ENCODE measurements around the gene SYNE2.

SYNE2 gene

DNA sequence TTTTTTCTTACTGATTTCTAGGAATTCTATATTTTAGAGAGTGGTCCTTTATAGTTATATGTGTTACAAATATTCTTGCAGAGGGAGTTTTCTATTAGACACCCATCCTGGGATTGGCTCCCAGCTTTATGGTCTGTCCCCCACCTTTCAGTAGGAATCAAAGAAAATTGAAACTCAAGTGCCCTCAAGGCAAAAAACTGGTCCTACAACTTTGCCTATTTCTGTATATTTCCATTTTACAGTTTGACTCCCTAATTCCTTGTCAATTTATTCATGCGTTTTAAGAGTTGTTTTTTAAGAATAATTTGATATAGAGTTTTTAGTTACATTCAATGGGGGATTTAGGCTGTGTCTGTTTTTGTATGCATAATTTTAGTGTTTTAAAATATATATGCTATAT is 208.9 kb downstream of the SYNE2 start:
- Histone ChIP-seq H3K4me1 (ENCODE audit: control insufficient read depth, insufficient read depth, low read length) (peaks cover 4% of the 10 kb centered on the region), H3K27ac (ENCODE audit: insufficient read depth, low read depth, low read length, poor library complexity, severe bottlenecking) (no peak overlapping the region), H3K27me3 (ENCODE audit: control insufficient read depth, insufficient read depth, low read length, poor library complexity, severe bottlenecking) (no peaks in the 10 kb centered on the region), H3K9me3 (ENCODE audit: control insufficient read depth, low read length) (no peaks in the 10 kb centered on the region), H3K36me3 (ENCODE audit: control insufficient read depth, insufficient read depth, low read length) (peaks cover 6% of the 10 kb centered on the region), H3K4me3 (ENCODE audit: insufficient read depth, low read depth, low read length) (no peak overlapping the region)
- 100% methylated on average over 1 of the region's 1 CpG; no CpG with 5 or more reads in 1 of the 2 experiments for WGBS, 2 experiments

DNA sequence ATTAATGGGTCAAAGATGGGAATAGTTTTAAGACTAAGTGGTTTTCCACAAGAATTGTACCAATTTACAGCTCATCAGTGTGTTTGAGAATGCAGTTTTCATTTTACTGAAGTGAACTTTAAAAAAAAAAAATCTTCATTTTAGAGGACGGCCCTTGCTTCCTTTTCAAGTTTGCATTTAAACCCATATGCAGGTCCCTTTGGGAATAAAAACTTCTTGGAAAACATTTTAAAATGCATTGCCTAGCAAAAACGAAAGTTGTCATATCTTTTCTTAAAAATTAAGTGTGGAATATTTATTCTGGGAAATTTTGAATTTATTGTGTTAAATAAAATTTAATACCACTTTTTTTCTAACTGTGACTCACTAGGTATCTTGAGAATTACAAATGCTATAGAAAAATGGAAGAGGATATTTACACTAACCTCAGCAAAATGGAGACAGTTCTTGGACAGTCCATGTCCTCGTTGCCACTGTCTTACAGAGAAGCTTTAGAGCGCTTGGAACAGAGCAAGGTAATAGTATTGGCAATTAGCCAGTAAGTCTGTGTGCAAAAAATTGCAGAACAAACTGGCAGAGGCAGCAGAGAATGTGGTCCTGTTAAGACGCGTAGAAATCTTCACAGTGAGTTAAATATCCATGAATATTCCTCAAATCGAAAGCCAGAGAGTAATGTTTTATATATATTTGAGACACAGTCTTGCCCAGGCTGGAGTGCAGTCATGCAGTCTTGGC is 209.7 kb downstream of the SYNE2 start:
- H3K27me3 ChIP-seq (ENCODE audit: control insufficient read depth, insufficient read depth, low read length, poor library complexity, severe bottlenecking): no peaks in the 10 kb centered on the region
- WGBS, 2 experiments: 94 to 97% methylated on average over 6 to 7 of the region's 7 CpGs
- peaks cover 6% of the 10 kb centered on the region for H3K36me3 ChIP-seq (ENCODE audit: control insufficient read depth, insufficient read depth, low read length)
- no peaks in the 10 kb centered on the region for H3K9me3 ChIP-seq (ENCODE audit: control insufficient read depth, low read length)
- H3K4me3 ChIP-seq (ENCODE audit: insufficient read depth, low read depth, low read length): no peak overlapping the region
- no peak overlapping the region for H3K27ac ChIP-seq (ENCODE audit: insufficient read depth, low read depth, low read length, poor library complexity, severe bottlenecking)
- H3K4me1 ChIP-seq (ENCODE audit: control insufficient read depth, insufficient read depth, low read length): peaks cover 4% of the 10 kb centered on the region

DNA sequence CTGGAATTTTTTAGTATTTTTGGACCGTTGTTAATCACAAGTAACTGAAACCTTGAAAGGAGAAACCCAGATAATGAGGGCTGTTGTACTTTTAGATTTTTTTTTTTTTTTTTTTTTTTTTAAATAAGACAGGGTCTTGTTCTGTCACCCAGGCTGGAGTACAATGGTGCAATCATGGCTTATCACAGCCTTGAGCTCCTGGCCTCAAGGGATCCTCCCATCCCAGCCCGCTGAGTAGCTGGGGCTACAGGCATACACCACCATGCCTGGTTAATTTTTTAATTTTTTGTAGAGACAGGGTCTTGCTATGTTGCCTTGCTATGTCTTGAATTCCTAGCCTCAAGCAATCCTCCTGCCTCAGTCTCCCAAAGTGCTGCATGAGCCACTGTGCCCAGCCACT is 211.6 kb downstream of the SYNE2 start:
- no peaks in the 10 kb centered on the region for H3K9me3 ChIP-seq (ENCODE audit: control insufficient read depth, low read length)
- no peak overlapping the region for H3K27ac ChIP-seq (ENCODE audit: insufficient read depth, low read depth, low read length, poor library complexity, severe bottlenecking)
- H3K27me3 ChIP-seq (ENCODE audit: control insufficient read depth, insufficient read depth, low read length, poor library complexity, severe bottlenecking): no peaks in the 10 kb centered on the region
- 69 to 97% methylated on average over 1 to 2 of the region's 2 CpGs for WGBS, 2 experiments
- peaks cover 6% of the 10 kb centered on the region for H3K36me3 ChIP-seq (ENCODE audit: control insufficient read depth, insufficient read depth, low read length)
- no peak overlapping the region for H3K4me3 ChIP-seq (ENCODE audit: insufficient read depth, low read depth, low read length)
- peaks cover 4% of the 10 kb centered on the region for H3K4me1 ChIP-seq (ENCODE audit: control insufficient read depth, insufficient read depth, low read length)

DNA sequence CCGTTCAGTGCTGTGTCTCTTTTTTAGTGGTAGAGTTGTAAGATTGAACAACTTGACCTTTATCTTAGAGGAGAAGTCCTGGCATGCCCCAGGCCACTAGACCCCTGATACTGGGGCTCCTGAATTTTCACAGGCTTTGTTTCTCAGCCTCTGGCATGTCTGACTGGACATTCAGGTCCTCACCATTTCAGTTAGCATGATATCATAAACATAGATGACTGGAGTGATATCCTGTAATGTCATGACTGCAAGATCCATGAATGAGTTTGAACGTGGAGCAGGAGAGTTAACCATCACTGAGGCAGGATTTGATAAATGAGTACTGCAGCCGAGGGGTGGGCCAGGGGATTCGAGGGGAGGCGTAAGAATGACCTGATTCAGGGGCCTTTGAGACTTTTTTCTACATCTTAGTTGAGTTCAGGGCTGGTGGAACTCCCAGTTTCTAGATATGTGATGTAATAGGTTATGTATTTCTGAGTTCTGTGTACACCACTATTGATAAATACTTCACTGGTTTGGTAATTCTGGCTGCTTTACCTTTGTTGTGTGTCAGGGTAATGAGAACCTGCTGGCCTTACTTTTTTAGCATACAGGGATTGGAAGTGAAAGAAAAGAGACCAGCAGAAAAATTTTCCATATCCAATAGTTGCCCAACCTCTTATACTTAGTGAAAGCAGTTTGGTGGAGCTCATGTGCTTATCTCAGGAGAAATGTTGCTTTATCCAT is 217.0 kb downstream of the SYNE2 start:
- Histone ChIP-seq H3K27ac (ENCODE audit: insufficient read depth, low read depth, low read length, poor library complexity, severe bottlenecking) (no peak overlapping the region), H3K36me3 (ENCODE audit: control insufficient read depth, insufficient read depth, low read length) (peaks cover 9% of the 10 kb centered on the region), H3K4me1 (ENCODE audit: control insufficient read depth, insufficient read depth, low read length) (no peaks in the 10 kb centered on the region), H3K9me3 (ENCODE audit: control insufficient read depth, low read length) (no peaks in the 10 kb centered on the region), H3K4me3 (ENCODE audit: insufficient read depth, low read depth, low read length) (no peak overlapping the region), H3K27me3 (ENCODE audit: control insufficient read depth, insufficient read depth, low read length, poor library complexity, severe bottlenecking) (no peaks in the 10 kb centered on the region)
- WGBS, 2 experiments: 94 to 95% methylated on average over 5 of the region's 5 CpGs

DNA sequence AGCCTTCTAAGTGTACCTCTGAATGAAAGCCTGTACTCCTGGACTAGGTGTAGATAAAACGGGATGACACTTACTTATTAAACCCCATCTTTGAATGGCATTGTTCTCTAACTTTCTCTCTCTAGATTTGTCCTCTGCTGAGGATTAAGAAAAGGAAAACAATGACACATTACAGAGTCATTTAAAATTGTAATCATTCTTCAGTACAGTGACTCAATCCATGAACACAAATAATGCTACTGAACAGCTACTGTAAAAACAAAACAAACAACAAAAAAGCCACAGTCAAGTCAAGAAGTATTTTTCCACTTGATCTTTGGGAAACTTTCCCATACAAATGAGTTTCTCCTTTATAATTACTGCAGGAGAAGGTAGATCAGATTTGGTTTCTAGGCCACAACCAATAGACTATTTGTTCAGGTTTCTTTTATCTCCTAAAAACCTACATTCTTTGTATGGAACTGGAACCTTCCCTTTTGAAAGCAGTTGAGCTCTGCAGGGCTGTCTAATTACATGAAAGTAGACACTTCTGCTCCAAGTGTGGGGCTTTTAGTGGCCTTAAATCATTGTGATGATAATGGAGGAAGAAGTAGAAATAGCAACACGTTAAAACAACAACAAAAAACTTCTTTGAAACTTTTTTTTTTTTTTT is 222.3 kb downstream of the SYNE2 start:
- no peaks in the 10 kb centered on the region for H3K9me3 ChIP-seq (ENCODE audit: control insufficient read depth, low read length)
- WGBS, 2 experiments: 90% methylated on average over 1 of the region's 2 CpGs
- no peaks in the 10 kb centered on the region for H3K4me1 ChIP-seq (ENCODE audit: control insufficient read depth, insufficient read depth, low read length)
- H3K4me3 ChIP-seq (ENCODE audit: insufficient read depth, low read depth, low read length): no peak overlapping the region
- no peaks in the 10 kb centered on the region for H3K27me3 ChIP-seq (ENCODE audit: control insufficient read depth, insufficient read depth, low read length, poor library complexity, severe bottlenecking)
- H3K36me3 ChIP-seq (ENCODE audit: control insufficient read depth, insufficient read depth, low read length): peaks cover 13% of the 10 kb centered on the region
- H3K27ac ChIP-seq (ENCODE audit: insufficient read depth, low read depth, low read length, poor library complexity, severe bottlenecking): no peak overlapping the region

DNA sequence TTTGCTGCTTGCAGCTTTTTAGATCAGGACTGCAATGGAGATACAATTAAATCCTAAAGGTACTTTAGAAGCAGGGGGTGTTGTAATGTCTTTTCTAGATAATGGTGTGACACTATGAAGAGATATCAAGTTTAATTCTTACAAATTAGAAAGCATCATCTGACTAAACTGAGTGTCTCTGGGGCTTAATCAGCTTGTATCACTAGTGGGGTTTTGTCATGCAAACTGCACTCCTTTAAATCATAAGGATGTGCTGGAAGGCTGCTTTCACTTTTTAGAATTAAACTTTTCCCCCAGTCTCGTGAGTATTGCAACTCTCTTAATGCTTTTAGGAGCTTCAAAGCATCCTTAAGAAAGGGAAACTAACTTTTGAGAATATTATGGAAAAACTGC is 222.8 kb downstream of the SYNE2 start:
- Histone ChIP-seq H3K4me1 (ENCODE audit: control insufficient read depth, insufficient read depth, low read length) (no peaks in the 10 kb centered on the region), H3K4me3 (ENCODE audit: insufficient read depth, low read depth, low read length) (no peak overlapping the region), H3K27me3 (ENCODE audit: control insufficient read depth, insufficient read depth, low read length, poor library complexity, severe bottlenecking) (no peaks in the 10 kb centered on the region), H3K27ac (ENCODE audit: insufficient read depth, low read depth, low read length, poor library complexity, severe bottlenecking) (no peak overlapping the region), H3K36me3 (ENCODE audit: control insufficient read depth, insufficient read depth, low read length) (peaks cover 13% of the 10 kb centered on the region), H3K9me3 (ENCODE audit: control insufficient read depth, low read length) (no peaks in the 10 kb centered on the region)
- 71 to 86% methylated on average over 1 of the region's 1 CpG for WGBS, 2 experiments

DNA sequence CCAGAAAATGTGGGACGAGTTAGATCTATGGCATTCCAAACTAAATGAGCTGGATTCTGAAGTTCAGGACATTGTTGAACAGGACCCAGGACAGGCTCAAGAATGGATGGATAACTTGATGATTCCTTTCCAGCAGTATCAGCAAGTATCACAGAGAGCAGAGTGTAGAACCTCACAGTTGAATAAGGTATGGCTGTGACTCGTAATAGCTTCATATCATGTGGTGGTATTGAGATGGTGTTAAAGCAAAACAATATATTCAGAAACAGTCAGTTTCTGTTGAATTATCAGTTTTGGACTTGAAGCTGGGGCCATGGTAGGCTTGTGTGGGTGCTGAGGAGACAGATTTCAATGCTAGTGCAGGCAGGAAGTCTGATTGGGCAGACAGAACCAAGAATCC is 227.6 kb downstream of the SYNE2 start:
- no peak overlapping the region for H3K4me3 ChIP-seq (ENCODE audit: insufficient read depth, low read depth, low read length)
- no peaks in the 10 kb centered on the region for H3K27me3 ChIP-seq (ENCODE audit: control insufficient read depth, insufficient read depth, low read length, poor library complexity, severe bottlenecking)
- no peak overlapping the region for H3K27ac ChIP-seq (ENCODE audit: insufficient read depth, low read depth, low read length, poor library complexity, severe bottlenecking)
- WGBS, 2 experiments: 95 to 99% methylated on average over 2 of the region's 2 CpGs
- no peaks in the 10 kb centered on the region for H3K9me3 ChIP-seq (ENCODE audit: control insufficient read depth, low read length)
- no peaks in the 10 kb centered on the region for H3K4me1 ChIP-seq (ENCODE audit: control insufficient read depth, insufficient read depth, low read length)
- peaks cover 10% of the 10 kb centered on the region for H3K36me3 ChIP-seq (ENCODE audit: control insufficient read depth, insufficient read depth, low read length)

DNA sequence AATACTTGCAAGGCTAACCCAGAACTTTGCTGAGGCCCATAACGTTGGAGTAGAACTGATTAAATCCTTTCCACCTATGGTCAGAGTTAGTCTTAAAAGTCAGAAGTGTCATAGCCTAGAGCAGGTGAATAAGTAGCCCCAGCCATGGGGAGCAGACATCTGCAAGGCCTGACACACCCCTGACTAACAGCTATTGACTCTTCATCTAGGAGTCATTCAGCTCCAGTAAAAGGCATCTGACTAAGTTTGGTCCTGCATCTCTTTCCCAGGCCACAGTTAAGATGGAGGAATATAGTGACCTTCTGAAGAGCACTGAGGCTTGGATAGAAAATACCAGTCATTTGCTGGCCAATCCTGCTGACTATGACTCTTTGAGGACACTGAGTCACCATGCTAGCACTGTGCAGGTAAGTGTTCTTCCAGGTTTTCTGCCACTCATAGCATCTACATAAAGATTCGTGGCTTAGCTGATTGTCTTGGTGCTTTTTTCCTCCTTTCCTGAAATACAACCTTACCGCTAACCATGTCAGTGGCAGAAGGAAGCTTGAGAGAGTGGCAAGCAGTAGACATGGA is 228.5 kb downstream of the SYNE2 start:
- peaks cover 10% of the 10 kb centered on the region for H3K36me3 ChIP-seq (ENCODE audit: control insufficient read depth, insufficient read depth, low read length)
- WGBS, 2 experiments: 93% methylated on average over 3 of the region's 3 CpGs
- no peak overlapping the region for H3K27ac ChIP-seq (ENCODE audit: insufficient read depth, low read depth, low read length, poor library complexity, severe bottlenecking)
- H3K4me3 ChIP-seq (ENCODE audit: insufficient read depth, low read depth, low read length): no peak overlapping the region
- H3K27me3 ChIP-seq (ENCODE audit: control insufficient read depth, insufficient read depth, low read length, poor library complexity, severe bottlenecking): no peaks in the 10 kb centered on the region
- H3K4me1 ChIP-seq (ENCODE audit: control insufficient read depth, insufficient read depth, low read length): no peaks in the 10 kb centered on the region
- H3K9me3 ChIP-seq (ENCODE audit: control insufficient read depth, low read length): no peaks in the 10 kb centered on the region

DNA sequence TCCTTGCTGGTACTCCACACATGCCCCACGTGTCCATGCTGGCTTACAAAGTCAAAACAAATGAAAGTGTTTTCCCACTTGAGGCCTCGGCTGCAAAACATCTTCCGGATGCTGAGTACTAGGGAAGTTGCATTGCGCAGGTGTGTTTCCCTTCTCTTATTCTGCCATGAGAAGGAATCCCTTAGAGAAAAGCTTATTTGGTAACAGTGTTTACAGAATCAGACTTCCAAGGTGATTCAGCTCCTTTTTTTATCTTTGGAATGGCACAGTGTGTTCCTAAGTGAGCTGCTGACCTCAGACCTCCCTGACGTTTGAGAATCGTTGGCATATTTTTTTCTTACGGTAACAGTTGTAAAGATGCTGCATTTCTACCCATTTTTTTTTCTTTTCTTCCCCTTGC is 230.0 kb downstream of the SYNE2 start:
- no peaks in the 10 kb centered on the region for H3K4me1 ChIP-seq (ENCODE audit: control insufficient read depth, insufficient read depth, low read length)
- H3K36me3 ChIP-seq (ENCODE audit: control insufficient read depth, insufficient read depth, low read length): peaks cover 13% of the 10 kb centered on the region
- H3K27me3 ChIP-seq (ENCODE audit: control insufficient read depth, insufficient read depth, low read length, poor library complexity, severe bottlenecking): no peaks in the 10 kb centered on the region
- no peak overlapping the region for H3K27ac ChIP-seq (ENCODE audit: insufficient read depth, low read depth, low read length, poor library complexity, severe bottlenecking)
- H3K9me3 ChIP-seq (ENCODE audit: control insufficient read depth, low read length): no peaks in the 10 kb centered on the region
- no peak overlapping the region for H3K4me3 ChIP-seq (ENCODE audit: insufficient read depth, low read depth, low read length)
- 94 to 96% methylated on average over 7 of the region's 7 CpGs for WGBS, 2 experiments

DNA sequence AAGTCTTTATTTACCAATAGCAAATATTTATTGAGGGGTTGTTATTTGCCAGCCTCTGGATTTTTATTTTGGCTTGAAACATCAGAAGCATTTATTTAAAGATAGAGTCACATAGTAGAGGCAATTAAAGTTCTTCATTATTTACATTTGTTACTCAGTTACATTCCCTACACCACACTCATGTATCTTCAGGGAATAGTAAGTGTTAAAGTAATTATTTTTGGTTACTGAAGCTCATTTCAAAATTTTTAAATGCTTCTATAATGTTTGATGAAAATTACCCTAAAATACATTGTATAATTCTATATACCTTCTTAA is 235.8 kb downstream of the SYNE2 start:
- H3K27me3 ChIP-seq (ENCODE audit: control insufficient read depth, insufficient read depth, low read length, poor library complexity, severe bottlenecking): no peaks in the 10 kb centered on the region
- H3K36me3 ChIP-seq (ENCODE audit: control insufficient read depth, insufficient read depth, low read length): peaks cover 9% of the 10 kb centered on the region
- H3K27ac ChIP-seq (ENCODE audit: insufficient read depth, low read depth, low read length, poor library complexity, severe bottlenecking): no peak overlapping the region
- no peaks in the 10 kb centered on the region for H3K9me3 ChIP-seq (ENCODE audit: control insufficient read depth, low read length)
- H3K4me3 ChIP-seq (ENCODE audit: insufficient read depth, low read depth, low read length): no peak overlapping the region
- H3K4me1 ChIP-seq (ENCODE audit: control insufficient read depth, insufficient read depth, low read length): peaks cover 8% of the 10 kb centered on the region

All from ectodermal cell (in vitro differentiated cells).